Activated CD8-positive, alpha-beta memory T cell treated with anti-CD3 and anti-CD28 coated beads, Interleukin-2, amount 50 U/mL, for 24 hours (primary cell): ENCODE measurements around the gene DPYSL5.

Experiments used
- DNase-seq: peaks from one replicate; pipeline ENCODE4 v3.0.0-alpha.2; 2020; ENCODE audit errors: extremely low read depth

Gene DPYSL5

DNA sequence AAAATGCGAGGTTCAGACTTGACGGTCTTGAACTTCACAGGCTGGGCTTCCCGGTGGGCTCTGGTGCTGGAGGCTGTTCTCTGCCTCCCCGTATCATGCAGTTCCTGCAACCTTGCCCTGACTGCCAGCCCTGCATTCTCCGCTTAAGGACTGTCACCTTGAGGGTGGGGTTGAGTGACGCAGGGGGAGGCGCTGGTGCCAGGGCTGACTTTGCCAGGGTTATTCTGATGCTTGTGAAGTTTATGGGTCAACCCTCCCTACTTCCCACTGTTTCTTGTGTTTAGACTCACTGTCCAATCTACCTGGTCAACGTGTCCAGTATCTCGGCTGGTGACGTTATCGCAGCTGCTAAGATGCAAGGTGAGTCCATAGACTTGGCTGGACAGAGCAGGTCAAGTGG lies 85.0 kb downstream of the DPYSL5 start:
- no peak for DNase-seq

DNA sequence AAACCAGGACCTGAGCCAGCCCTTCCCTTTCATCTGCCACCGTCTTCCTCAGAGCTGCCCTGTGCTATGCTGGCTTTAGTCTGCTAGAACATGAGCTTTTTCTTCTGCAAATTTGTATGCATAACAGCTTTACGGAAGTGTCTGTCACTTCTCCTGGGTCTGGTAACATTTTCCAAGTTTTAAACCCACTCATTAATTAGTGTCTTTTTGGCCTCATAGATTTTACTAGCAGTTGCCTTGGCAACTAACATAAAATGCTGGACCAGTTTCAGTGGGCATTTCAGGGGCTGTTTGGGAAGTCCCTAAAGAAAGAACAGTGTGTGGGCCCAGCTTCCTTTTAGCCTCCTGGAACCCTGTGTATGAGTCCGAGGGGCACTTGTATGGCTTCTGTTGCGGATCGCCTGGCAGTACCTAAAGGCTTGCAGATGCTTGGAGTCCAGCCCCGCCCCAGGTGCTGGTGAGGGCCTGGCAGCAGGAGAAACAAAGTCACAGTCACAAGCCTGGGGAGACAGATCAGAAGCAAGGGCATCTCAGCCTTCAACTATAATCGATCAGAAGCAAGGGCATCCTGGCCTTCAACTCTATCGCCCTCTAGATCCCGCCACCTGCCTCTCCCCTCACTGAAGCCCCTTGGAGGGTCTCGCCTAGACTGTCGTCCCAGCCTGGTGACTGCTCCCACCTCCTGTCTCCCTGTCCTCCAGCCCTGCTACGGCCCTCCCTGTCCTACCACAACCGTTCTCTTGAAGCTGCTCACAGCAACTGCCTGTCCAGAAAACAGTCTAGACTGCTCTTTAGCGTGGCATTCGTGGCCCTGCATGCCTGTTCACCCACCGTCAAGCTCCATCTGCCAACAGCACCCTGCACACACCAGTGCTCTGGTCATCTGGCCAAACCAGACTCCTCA lies 85.8 kb downstream of the DPYSL5 start:
- DNase-seq: no peak

DNA sequence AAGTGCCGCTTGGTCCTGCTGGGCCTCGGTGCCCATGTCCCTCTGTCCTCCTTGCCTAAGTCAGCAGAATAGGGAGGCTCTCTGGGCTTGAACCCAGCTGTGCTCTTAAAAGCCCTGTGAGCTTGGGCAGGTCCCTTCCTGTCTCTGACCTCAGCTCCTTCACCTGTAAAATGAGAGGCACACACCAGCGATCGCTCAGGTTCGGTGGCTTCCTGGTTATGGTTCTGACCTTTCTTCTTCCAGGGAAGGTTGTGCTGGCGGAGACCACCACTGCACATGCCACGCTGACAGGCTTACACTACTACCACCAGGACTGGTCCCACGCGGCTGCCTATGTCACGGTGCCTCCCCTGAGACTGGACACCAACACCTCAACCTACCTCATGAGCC lies 86.4 kb downstream of the DPYSL5 start:
- DNase-seq: no peak

DNA sequence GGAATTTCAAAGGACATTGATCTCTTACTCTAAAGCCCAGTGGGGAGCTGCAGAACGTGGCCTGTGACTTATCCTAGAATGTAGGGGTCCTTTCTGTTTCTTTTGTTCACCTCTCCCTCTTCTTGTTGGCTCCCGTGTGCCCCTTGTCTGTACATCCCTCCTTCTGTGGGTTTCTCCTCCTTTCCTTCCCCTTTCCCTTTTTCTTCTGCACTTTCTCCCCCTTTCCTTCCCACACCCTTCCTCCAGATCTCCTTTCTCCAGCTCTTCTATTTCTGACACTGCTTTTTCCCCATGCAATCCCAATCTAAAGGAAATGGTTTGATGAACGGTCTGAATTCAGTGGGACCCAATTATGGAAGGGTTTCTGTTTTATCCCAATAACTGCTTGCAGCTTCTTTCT lies 87.1 kb downstream of the DPYSL5 start:
- DNase-seq: no peak

DNA sequence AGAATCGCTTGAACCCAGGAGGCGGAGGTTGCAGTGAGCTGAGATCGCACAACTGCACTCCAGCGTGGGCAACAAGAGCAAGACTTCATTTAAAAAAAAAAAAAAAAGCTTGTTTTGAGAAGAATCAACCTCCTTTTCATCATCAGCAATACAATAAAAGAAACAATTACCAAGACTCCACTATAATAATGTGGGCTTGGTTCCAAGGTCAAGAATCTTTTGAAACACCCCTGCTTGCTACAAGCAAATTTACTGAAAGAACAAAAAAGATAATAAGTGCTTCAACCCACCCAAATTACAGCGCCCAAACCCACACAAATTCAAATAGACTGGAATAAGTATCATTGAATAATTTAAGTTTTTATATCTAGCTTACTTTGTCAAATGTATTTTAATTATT lies 88.9 kb downstream of the DPYSL5 start:
- no peak for DNase-seq

DNA sequence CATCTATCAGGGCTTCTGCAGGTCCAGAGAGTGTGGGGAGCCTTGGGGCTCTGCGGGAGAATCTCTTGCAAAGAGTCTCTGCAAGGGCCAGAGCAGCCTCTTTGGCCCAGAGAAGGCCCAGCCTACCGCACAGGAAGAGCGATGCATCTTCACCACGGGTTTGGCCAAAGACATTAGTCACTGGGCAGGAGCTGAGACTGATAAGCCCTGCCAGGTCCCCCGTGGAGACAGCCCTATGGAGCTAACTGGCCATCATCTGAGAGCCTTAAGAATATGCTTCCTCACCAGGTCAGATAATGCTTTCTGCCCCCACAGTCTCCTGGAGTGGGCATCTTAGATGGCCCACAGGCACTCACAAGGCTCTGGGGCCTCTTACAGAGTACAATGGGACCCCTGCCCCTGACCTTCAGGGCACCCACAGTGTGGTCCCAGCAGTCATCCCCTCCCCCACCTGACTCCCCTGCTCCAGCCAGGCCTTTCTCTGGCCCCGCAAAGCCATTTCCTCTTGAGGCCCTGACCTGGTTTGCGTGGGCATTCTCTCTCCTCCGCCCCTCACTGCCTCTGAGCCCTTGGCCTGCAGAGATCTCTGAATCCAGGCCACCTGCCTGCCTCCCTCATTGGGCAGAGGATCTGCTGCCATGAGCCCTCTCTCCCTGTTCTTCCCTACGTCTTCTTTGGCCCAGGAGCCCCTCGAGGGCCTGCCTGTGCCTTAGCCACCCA lies 90.6 kb downstream of the DPYSL5 start:
- no peak for DNase-seq

DNA sequence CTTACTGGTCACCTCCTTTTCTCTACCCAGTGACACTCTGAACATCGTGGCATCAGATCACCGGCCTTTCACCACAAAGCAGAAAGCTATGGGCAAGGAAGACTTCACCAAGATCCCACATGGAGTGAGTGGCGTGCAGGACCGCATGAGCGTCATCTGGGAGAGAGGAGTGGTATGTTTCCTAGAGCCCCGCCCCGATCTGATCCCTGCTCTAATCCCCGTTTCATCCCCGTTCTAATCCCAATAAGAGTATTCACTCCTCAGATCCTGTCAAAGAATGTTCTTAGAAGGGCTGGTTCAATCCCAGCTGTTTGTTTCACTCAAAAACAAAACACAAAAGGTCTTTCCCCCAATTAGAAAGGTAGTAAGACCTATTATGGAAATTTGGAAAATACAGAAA lies 92.1 kb downstream of the DPYSL5 start:
- DNase-seq: no peak

DNA sequence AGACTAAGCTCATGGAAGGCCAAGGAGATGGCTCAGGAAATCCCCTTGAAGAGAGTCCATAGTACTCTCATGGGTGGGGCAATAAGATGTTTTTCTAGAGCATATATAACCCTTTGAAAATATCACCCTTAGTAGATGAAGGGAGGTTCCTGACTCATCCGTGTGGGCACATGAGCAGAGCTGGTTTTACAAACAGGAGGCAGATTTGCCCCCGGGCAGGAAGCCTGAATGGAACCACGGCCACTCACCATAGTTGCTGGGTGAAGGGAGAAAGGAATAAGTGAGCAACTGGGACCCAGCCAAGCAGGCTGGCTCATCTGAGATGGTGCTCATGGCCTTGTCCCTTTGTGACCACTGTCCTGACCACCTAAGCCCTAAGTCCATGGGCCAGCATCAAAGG lies 93.6 kb downstream of the DPYSL5 start:
- DNase-seq: no peak

DNA sequence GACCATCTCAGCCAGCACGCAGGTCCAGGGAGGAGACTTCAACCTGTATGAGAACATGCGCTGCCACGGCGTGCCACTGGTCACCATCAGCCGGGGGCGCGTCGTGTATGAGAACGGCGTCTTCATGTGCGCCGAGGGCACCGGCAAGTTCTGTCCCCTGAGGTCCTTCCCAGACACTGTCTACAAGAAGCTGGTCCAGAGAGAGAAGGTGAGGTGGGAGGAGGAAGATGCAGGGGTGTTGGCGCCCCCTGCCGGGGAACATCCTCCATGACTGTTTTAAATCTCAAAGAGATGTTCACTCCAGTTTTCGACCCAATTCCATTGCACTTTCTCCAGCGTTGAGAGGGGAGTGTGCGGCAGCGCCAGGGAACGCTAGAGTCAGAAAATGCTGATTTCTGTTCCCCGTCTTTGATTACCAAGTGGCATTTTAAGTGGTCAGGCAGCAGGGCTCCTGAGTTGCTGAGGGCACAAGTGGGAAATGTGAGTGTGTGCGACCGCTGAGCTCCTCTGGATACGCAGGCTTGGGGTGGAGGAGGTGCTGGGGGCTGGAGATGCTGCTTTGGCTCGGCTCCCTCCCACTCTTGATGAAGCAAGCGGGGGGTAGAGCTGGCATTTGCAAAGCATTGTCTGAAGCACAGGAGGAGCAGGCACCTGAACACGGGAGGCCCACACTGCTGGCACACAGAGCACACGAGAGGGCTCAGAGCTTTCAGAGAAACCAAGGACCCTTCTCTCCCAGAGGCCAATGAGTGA lies 94.8 kb downstream of the DPYSL5 start:
- peak; percentile 31 for DNase-seq

DNA sequence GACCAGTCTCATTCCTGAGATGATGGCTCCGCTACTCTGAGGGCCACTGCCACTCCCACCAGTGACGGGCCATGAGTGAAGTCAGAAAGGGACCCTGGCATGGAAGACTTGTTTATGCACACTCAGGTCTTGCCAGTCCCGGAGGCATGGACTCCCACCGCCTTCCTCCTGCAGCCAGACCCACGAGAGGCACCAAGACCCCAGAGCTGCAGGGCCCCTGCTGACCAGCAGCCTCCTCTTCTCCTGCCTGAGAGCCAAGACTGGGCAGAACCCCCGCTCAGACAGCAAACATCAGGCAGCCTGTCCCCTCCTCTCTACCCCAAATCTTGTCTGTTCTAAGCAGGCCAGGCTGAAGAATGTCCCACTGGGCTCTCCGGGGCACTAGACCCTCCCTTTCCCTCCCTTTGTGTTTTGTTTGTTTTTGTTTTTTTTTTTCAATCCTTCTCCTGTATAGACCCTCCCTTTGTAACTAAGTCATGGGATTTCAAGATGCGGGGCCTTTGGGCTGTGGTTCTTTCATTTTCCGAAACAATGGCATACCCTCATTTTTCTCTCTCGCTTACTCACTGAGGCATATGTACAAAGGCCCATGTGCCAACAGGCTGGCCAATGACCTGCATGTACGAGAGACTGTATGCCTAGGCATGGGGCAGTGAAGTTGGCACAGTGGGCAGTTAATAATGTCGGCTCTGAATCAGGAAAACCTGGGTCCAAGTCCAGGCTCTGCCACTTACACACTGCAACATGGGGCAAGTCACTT lies 98.2 kb downstream of the DPYSL5 start:
- no peak for DNase-seq

DNA sequence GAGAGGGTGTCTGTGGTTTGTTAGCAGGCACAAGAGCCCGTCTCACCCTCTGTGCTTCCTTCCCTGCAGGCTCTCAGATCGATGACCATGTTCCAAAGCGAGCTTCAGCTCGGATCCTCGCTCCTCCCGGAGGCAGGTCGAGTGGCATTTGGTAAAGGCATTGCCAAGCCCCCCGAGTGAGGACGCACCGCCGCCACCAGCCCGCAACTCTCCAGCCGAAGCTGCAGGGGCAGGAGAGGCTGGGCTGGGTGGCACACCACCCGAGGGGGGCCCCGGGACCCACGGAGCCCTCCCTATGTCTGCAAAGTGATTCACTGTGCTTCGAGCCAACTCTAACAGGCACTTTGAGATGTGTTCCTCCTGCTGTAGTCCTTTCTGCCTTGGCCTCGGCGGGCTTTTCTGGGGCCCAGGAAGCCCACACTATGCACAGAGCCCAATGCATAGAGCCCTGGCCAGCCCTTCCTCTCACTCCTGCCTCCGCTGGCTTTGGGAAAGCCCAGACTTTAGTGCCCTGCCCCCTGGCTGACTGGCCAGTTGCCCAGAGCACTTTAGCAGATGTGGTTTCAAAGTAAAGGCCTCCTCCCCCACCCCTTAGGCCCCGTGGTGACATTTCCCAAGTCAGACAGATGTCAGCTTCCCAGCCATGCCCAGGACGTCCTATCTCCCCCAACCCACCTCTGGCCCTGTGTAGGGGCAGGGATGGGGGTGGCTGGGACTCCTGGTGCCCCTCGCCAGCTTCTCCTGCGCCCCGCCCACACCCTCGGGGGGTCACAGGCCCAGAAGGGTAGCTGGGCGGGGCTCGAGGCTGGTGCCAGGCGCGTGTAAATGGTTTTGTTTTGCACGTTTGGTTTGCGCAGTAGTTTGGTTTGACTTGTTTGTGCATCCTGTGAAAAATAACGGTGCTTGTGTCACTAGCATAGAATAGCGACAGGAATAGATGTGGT lies 99.2 kb downstream of the DPYSL5 start:
- no peak for DNase-seq

DNA sequence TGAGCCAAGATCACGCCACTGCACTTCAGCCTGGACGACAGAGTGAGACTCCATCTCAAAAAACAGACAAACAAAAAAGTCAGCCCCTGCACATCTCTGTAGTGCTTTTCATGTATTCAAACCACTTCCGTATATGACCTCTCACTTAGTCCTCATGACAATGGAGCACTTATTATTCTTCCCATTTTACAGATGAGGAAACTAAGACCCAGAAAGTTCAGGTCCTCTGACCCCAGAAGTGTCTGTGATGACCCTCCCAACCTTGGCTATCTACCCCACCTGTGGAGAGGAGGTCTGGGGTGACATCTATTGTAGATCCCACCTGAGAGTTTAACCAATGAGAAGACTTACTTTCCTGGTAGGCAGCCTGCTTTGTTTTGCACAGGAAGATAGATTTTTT lies 100.9 kb downstream of the DPYSL5 start:
- no peak for DNase-seq

DNA sequence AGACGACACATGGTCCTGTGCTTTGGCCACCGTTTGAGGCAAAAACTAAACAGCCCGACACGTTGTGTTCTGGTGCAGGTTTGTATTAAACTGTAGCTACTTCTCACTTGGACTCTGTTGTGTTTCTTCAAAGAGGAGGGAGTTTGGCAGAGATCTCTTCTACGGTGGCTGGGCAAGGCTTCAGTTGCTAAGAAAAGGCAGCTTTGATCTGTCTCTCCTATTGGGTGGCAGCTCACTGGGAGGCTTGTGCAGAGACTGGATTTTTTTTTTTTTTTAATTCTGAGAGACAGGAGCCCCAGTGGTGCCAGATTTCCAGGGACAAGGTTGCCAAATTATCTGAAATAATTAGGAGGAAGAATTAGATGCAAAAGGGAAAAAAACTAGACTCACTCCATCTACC lies 102.3 kb downstream of the DPYSL5 start:
- DNase-seq: no peak

DNA sequence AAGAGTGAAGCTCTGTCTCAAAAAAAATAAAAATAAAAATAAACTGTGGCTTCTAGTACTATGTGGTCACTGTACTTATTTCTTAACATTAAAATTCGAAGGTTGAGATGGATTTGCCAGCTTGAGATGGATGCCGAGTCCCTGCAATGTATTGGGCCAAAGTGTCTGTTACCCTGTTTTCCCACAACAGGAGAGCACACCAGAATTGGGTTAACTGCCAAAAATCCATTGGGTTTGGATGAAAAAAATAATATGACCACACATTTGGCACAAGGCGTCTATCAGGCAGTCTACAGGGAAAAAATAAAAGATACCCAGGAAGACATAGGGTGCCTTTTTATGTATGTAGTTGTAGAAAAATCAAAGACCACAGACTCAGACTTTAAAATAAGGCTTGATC lies 103.3 kb downstream of the DPYSL5 start:
- DNase-seq: no peak

DNA sequence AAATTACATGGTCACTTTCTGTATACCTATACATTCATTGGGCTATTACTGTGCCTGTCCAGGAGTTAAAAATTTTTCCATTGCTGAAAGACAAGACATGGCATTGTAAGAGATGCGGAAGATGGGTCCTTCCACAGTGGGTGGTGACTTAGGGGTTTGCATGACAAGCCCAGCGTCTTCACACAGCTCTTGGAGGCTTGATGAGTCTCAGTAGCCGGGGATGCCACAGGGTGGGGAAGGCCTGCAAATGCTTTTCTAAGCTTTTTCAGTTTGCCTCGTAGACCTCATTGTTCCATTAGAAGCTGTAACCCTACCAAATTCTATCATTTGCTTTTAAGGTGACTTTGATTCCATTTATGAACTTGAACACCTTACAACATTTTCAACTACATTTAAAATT lies 104.4 kb downstream of the DPYSL5 start:
- no peak for DNase-seq

DNA sequence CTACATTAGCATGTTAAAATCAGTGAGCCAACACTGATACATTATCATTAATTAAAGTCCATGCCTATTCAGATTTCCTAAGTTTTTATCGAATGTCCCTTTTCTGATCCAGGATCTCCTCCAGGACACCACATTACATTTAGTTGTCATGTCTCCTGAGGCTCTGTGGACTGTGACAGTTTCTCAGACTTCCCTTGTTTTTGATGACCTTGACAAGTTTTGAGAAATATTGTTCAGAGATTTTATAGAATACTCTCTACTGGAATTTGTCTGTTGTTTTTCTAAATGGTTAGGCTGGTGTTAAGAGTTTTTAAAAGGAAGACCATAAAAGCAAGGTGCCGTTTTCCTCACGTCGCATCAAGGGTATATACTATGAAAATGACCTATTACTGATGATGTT lies 106.2 kb downstream of the DPYSL5 start:
- DNase-seq: no peak

DNA sequence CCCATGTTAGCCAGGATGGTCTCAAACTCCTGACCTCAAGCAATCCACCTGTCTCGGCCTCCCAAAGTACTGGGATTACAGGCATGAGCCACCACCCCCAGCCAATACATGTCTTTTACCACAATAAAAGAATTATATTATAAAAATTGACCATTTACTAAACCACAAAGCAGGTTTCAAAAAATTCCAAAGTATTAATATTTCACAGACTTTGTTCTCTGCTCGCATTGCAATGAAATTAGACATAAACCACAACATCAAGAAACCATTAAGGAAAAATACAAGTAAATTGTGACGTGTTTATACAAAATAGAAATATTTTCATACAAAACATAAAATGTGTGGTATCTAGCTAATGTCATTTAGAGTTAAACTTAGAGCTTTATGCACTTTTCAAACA lies 109.1 kb downstream of the DPYSL5 start:
- no peak for DNase-seq

DNA sequence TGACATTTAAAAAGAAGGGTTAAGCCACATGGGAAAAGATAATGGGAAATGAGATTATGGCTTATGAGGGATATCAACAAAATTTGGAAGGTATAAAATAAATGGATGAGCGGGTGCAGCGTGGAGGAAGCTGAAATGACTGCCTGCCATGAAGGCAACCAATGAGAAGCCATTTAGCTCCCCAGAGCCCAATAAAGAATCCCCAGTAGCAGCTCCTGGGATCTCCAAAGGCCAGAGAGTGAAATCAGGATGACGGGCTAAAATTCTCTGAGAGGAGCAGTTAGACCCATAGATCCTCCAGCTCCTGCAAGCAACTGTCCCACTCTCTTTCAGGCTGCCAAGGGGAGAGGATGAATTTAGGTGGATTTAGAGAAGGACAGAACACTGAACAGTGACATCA lies 109.6 kb downstream of the DPYSL5 start:
- no peak for DNase-seq

DNA sequence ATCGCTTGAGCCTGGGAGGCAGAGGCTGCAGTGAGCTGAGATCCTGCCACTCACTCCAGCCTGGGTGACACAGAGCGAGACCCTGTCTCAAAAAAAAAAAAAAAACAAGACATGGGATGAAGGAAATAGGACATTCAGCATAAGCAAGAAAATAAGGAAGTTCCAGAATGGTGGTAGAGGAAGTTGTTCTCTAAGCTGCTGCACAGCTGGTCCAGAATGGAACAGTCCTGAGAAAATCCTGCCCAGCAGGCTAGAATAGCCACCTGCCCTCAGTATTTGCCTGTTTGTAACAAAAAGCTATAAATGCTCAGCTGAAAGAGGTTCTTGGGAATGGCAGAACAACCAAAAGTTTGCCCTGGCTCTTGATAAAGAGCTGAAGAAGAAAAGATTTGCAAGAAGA lies 111.4 kb downstream of the DPYSL5 start:
- no peak for DNase-seq

DNA sequence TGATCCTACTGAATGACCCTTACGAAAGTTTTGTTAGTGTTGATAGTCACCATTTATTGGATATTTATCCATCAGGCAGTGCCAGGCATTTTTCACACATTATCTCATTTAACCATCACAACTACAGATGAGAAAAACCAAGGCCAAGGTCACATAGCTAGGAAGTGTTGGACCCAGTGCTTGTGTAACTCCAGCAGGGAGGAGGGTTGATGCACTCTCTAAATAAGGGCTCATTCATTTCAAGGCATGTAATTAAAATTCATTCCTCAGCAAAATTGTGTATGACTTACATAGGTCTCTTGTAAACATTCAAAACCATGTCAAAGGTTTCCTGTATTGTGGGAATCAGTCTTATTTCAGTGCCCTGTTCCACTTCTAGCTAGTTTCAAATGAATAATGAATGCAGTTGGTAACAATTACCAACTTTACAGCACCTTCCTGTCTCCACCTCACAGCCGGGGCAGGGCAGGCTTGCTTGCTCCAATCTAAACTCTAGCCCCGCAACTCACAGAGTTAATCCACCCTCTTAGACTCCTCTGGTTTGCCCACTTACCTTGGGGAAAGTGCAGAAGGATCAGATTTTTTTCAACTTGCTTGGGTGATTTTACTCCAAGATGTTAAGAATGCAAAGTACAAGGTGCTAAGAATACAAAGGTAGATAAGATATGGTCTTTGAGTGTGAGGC lies 116.7 kb downstream of the DPYSL5 start:
- no peak for DNase-seq
